Stimulated activated CD8-positive, alpha-beta memory T cell treated with anti-CD3 and anti-CD28 coated beads, Interleukin-7, amount 100 ng/mL, for 24 hours (primary cell): ENCODE measurements around the gene CCDC88C.
"Not testable (repeated sequence)": the region's sequence is repeated elsewhere in the genome, so short reads cannot be mapped to it uniquely, and the experiment has no call there.

Experiments used
- DNase-seq: peaks from one replicate; pipeline ENCODE4 v3.0.0-alpha.2; 2020; ENCODE audit warnings: low read depth

CCDC88C gene

GRCh38 chr14:91417120-91417982, at the start of gene CCDC88C:
Gene CCDC88C (minus strand): TSS chr14:91417820. CDS start chr14:91417690, 130 bp downstream.
- DNase-seq: no peak

- DNase-seq: no peak
These were observed 48.6 kb upstream of the CCDC88C start for GRCh38 chr14:91466192-91466591.

- DNase-seq: no peak
These were observed 47.1 kb upstream of the CCDC88C start for GRCh38 chr14:91464615-91465205.

- no peak for DNase-seq
These were observed 41.0 kb upstream of the CCDC88C start for GRCh38 chr14:91458612-91459011.

GRCh38 chr14:91456283-91456682, 38.7 kb upstream of the CCDC88C start:
- no peak for DNase-seq

GRCh38 chr14:91454580-91454979, 37.0 kb upstream of the CCDC88C start:
- no peak for DNase-seq

- no peak for DNase-seq
These were observed 36.5 kb upstream of the CCDC88C start for GRCh38 chr14:91454155-91454554.

- DNase-seq: no peak
These were observed 36.1 kb upstream of the CCDC88C start for GRCh38 chr14:91453744-91454143.

- DNase-seq: no peak
These were observed 26.9 kb upstream of the CCDC88C start for GRCh38 chr14:91444335-91445020.

GRCh38 chr14:91439345-91439744, 21.7 kb upstream of the CCDC88C start:
- DNase-seq: no peak

- DNase-seq: no peak
These were observed 21.2 kb upstream of the CCDC88C start for GRCh38 chr14:91438845-91439244.

- DNase-seq: not testable (repeated sequence)
These were observed 18.6 kb upstream of the CCDC88C start for GRCh38 chr14:91436266-91436665.

GRCh38 chr14:91429385-91429784, 11.8 kb upstream of the CCDC88C start:
- no peak for DNase-seq

GRCh38 chr14:91428931-91429330, 11.3 kb upstream of the CCDC88C start:
- DNase-seq: not testable (repeated sequence)

GRCh38 chr14:91425531-91425944, 7.9 kb upstream of the CCDC88C start:
- DNase-seq: not testable (repeated sequence)

GRCh38 chr14:91424813-91425530, 7.4 kb upstream of the CCDC88C start:
- DNase-seq: no peak

- no peak for DNase-seq
These were observed 3.1 kb upstream of the CCDC88C start for GRCh38 chr14:91420686-91421085.

- DNase-seq: no peak
These were observed 1.8 kb upstream of the CCDC88C start for GRCh38 chr14:91419451-91419850.

GRCh38 chr14:91419044-91419397, 1.4 kb upstream of the CCDC88C start:
- DNase-seq: no peak

GRCh38 chr14:91418387-91419043, 895 bp upstream of the CCDC88C start:
- peak; percentile 67 for DNase-seq

GRCh38 chr14:91417983-91418386, 365 bp upstream of the CCDC88C start:
- DNase-seq: no peak

GRCh38 chr14:91416744-91417119, 888 bp downstream of the CCDC88C start:
- no peak for DNase-seq
